IPS-11a (cell line): ENCODE results near the gene SPPL2A.
A peak's percentile ranks its signal among the peaks of the same experiment; 100 is the strongest.

Experiments used
- H3K4me3 ChIP-seq: one replicate; pipeline ENCODE4 v1.5.1; 2013; ENCODE audit warnings: low read depth, low read length, control low read depth

The SPPL2A gene

GRCh38 chr15:50687302-50687902 lies 78.1 kb downstream of the SPPL2A start:
- peak overlapping the region; percentile 94 for H3K4me3 ChIP-seq

- peak within 1 kb of the TSS; percentile 94 for H3K4me3 ChIP-seq
These were observed 78.8 kb downstream of the SPPL2A start, which contains the start of gene TRPM7 for GRCh38 chr15:50686469-50687301. Gene TRPM7 (minus strand): TSS chr15:50686797. CDS start chr15:50686533, 264 bp downstream.

- peak overlapping the region; percentile 94 for H3K4me3 ChIP-seq
These were observed 79.5 kb downstream of the SPPL2A start for GRCh38 chr15:50685976-50686468.

GRCh38 chr15:50685191-50685975 lies 80.1 kb downstream of the SPPL2A start:
- peak overlapping the region; percentile 94 for H3K4me3 ChIP-seq

GRCh38 chr15:50681467-50681866 lies 84.0 kb downstream of the SPPL2A start:
- no peak overlapping the region for H3K4me3 ChIP-seq

- no peak overlapping the region for H3K4me3 ChIP-seq
These were observed 88.6 kb downstream of the SPPL2A start for GRCh38 chr15:50676799-50677483.

GRCh38 chr15:50675535-50676144 lies 89.9 kb downstream of the SPPL2A start:
- no peak overlapping the region for H3K4me3 ChIP-seq

- no peak overlapping the region for H3K4me3 ChIP-seq
These were observed 95.4 kb downstream of the SPPL2A start for GRCh38 chr15:50670115-50670514.

- no peak overlapping the region for H3K4me3 ChIP-seq
These were observed 95.9 kb downstream of the SPPL2A start for GRCh38 chr15:50669611-50670010.

- H3K4me3 ChIP-seq, result no peak overlapping the region
These were observed 99.6 kb downstream of the SPPL2A start for GRCh38 chr15:50665938-50666337.

- H3K4me3 ChIP-seq, result no peak overlapping the region
These were observed 110.0 kb downstream of the SPPL2A start for GRCh38 chr15:50655555-50655954.

- H3K4me3 ChIP-seq, result no peak overlapping the region
These were observed 112.3 kb downstream of the SPPL2A start for GRCh38 chr15:50653156-50653743.

- H3K4me3 ChIP-seq, result no peak overlapping the region
These were observed 112.8 kb downstream of the SPPL2A start for GRCh38 chr15:50652671-50653070.
